Measurements from ENCODE around the gene GLI2. TPM values are rescaled to one million over a fixed set of nuclear protein-coding genes. Genes with fewer than 3 reads are reported as not detected.
A peak's percentile ranks its signal among the peaks of the same experiment; 100 is the strongest.

Gene GLI2
- total RNA-seq, 4 donors from 2014 or later, result 7.1 to 25.3 (median 11.8) TPM

DNA sequence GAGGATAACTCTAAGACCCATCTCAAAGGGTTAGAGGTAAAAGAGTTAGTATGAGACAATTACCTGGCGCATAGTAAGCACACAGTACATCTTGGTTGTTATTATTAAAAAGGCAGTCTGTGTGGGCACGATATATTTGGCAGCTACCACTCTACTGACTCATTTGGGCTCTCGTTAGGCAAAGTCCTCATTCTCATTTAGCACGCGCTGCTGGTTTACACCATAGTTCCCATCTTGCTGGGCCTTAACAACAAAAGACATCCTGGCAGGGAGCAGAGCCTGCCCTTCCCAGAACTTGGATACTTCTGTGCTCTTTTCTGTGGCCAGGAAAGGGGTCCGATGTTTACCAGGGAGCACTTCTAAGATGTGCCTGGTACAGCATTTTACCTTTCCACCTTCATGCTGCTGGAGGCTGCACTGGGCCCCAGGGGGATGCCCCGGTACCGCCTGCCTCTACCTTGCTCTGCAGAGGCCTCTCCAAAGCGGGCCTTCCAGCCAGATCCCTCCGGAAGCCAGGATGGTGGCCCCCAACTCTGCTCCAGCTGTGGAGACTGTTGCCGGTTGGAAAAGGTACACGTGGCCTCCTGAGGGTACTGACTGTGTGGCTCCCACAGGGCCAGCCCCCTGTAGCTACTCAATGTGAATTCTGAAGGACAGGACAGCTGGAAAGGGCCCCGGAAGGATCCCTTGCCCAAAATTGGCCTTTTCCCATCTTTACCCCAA is 15.0 kb downstream of the GLI2 start:
- Histone ChIP-seq H3K9me3 (no peaks in the 10 kb centered on the region), H3K4me1 (peaks cover 0 to 15% (median 2%) of the 10 kb centered on the region in 4 donors), H3K27ac (replicated peaks in 1 of 4) (no peak overlapping the region), H3K27me3 (no peaks in the 10 kb centered on the region), H3K4me3 (no peak overlapping the region), H3K36me3 (no peaks in the 10 kb centered on the region)
- intact Hi-C loops (cut with DNase I), result no loop called here
- WGBS, result 80% methylated on average over 11 of the region's 13 CpGs
- TF ChIP-seq, protein P1, sequence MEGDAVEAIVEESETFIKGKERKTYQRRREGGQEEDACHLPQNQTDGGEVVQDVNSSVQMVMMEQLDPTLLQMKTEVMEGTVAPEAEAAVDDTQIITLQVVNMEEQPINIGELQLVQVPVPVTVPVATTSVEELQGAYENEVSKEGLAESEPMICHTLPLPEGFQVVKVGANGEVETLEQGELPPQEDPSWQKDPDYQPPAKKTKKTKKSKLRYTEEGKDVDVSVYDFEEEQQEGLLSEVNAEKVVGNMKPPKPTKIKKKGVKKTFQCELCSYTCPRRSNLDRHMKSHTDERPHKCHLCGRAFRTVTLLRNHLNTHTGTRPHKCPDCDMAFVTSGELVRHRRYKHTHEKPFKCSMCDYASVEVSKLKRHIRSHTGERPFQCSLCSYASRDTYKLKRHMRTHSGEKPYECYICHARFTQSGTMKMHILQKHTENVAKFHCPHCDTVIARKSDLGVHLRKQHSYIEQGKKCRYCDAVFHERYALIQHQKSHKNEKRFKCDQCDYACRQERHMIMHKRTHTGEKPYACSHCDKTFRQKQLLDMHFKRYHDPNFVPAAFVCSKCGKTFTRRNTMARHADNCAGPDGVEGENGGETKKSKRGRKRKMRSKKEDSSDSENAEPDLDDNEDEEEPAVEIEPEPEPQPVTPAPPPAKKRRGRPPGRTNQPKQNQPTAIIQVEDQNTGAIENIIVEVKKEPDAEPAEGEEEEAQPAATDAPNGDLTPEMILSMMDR (IDR thresholded peaks at IDR 0.05), result no peak
- no peak for TF ChIP-seq POLR2AphosphoS5 (IDR thresholded peaks at IDR 0.05)
- no peak for TF ChIP-seq EP300 (IDR thresholded peaks at IDR 0.05)
- TF ChIP-seq POLR2A (IDR thresholded peaks at IDR 0.05; ENCODE audit: low read depth), result no peak
- DNase-seq (ENCODE audit: extremely low spot score), result no peak

DNA sequence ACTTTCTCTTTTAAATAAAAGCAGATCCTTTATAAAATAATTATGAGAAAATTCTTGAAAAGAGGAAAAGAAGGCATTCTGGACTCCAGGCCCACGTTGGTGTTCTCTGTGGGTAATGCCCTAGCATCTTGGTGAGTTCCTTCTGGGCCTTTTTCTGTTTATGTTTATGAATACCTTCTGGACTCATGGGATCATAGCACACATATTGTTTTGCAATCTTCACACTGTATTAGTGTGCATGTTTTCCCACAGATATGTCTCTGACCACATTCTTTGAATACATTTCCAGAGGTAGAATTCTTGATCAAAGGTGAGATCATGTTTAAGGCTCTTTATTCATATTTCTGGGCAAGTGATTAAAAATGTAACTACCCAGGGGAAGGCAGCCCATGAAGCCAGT is 15.9 kb downstream of the GLI2 start:
- Histone ChIP-seq H3K4me3 (no peak overlapping the region), H3K9me3 (no peaks in the 10 kb centered on the region), H3K36me3 (no peaks in the 10 kb centered on the region), H3K4me1 (peaks cover 0 to 15% (median 2%) of the 10 kb centered on the region in 4 donors), H3K27me3 (no peaks in the 10 kb centered on the region), H3K27ac (replicated peaks in 1 of 4) (no peak overlapping the region)
- intact Hi-C loops (cut with DNase I), result no loop called here
- 63% methylated on average over 1 of the region's 1 CpG for WGBS
- no peak for DNase-seq (ENCODE audit: extremely low spot score)
- TF ChIP-seq POLR2AphosphoS5 (IDR thresholded peaks at IDR 0.05) (no peak), EP300 (IDR thresholded peaks at IDR 0.05) (no peak), POLR2A (IDR thresholded peaks at IDR 0.05; ENCODE audit: low read depth) (no peak)
- TF ChIP-seq, protein P1 (IDR thresholded peaks at IDR 0.05), result no peak

DNA sequence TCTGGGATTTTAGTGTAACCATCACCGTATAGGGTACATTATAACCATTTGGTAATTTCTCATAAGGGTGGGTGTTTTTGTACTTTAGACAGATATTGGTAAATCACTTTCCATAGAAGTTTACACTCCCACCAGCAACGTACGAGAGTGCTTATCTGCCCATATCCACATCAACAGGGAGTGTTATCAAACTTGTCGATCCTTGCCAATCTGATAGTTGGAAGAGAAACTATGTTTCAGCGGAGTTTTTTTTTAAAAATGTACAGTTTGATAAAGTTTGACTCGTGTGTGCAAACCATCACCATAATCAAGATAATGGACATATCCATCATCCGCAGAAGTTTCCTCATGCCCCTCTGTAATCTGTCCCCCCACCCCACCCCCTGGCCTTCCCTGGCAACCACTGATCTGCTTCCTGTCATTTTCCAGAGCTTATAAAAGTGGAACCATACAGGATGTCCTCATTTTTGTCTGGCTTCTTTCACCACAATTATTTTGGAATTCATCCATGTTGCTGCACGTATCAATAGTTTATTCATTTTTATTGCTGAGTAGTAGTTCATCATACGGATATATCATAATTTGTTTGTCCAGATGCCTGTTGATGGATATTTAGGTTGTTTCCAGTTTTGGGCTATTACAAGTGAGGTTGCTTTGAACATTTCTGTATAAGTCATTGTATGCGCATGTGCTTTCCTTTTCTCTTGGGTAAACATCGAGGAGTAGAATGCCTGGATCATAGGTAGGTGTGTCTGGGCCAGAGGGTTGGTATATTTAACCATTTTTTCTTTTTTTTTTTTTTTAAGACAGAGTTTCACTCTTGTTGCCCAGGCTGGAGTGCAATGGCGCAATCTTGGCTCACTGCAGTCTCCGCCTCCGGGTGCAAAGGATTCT is 18.6 kb downstream of the GLI2 start:
- Histone ChIP-seq H3K27ac (replicated peaks in 1 of 4) (no peak overlapping the region), H3K4me3 (no peak overlapping the region), H3K36me3 (no peaks in the 10 kb centered on the region), H3K27me3 (no peaks in the 10 kb centered on the region), H3K9me3 (no peaks in the 10 kb centered on the region), H3K4me1 (peaks cover 0 to 33% (median 22%) of the 10 kb centered on the region in 4 donors)
- intact Hi-C loops (cut with DNase I), result no loop called here
- 85% methylated on average over 14 of the region's 14 CpGs for WGBS
- no peak for DNase-seq (ENCODE audit: extremely low spot score)
- no peak for TF ChIP-seq POLR2A (IDR thresholded peaks at IDR 0.05; ENCODE audit: low read depth)

DNA sequence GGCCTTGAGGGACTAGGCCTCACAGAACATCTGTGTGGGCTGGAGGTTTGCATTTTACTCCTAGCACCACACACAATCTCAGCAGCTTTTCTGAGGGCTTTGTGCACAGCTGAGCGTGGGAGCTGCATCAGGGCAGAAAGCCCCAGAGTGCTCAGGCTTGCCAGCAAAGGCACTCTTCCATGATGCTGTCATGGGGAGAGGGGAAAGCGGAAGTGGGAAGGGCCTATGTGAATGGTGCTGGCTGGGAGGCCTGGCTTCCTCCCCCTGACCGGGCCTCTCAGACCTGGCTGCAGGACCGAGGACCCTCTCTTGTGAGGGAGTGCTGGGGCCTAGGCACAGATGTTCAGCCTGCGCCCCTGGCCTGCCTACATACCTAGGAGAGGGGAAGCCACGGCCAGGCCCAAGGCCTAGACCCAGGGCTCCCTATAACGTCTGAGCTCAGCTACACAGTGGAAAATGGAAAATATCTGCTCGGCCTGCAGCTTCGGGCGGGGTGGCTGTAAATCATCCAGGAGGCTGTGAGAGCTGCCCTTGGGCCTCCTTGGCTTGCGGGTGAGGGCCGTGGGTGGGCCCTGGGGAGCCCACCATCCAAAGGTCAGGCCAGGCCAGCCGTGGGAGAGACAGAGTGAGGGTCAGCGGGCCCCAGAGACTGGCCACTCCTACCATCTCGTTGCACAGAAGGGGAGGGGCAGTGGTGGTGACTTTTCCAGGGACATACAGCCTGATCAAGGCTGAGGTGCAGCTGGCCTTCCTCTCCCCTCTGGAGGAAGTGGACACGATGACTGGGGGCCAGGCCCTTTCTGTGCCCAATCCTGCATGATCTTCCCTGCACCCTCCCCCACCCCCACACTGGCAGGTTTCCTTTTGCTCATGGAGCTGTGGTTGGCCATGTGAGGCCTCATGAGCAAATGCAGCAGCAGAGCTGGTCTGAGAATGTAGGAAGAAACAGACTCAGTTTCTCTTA is 22.8 kb downstream of the GLI2 start:
- H3K27me3 ChIP-seq, result no peaks in the 10 kb centered on the region
- TF ChIP-seq POLR2AphosphoS5 (IDR thresholded peaks at IDR 0.05), result no peak
- TF ChIP-seq, protein P1 (IDR thresholded peaks at IDR 0.05), result no peak
- no peak for TF ChIP-seq POLR2A (IDR thresholded peaks at IDR 0.05; ENCODE audit: low read depth)
- H3K4me3 ChIP-seq, result peak overlapping the region in 1 of 4 donors; percentile 6
- WGBS, result 45% methylated on average over 5 of the region's 16 CpGs
- H3K4me1 ChIP-seq, result peaks cover 3 to 53% (median 47%) of the 10 kb centered on the region in 4 donors
- no peaks in the 10 kb centered on the region for H3K9me3 ChIP-seq
- H3K27ac ChIP-seq (replicated peaks in 1 of 4), result peak overlapping the region; percentile 51 to 78 (median 68)
- DNase-seq (ENCODE audit: extremely low spot score), result no peak
- no peaks in the 10 kb centered on the region for H3K36me3 ChIP-seq
- intact Hi-C loops (cut with DNase I), result no loop called here
